Left kidney (tissue), 2 donors: ENCODE data around the gene ITGA1. TPM values are rescaled to one million over a fixed set of nuclear protein-coding genes. Genes with fewer than 3 reads are reported as not detected.
"Not testable (repeated sequence)": the region's sequence is repeated elsewhere in the genome, so short reads cannot be mapped to it uniquely, and the experiment has no call there.

Experiments
- DNase-seq: peaks from one replicate; pipeline ENCODE4 v3.0.0-alpha.2; 2013
- polyA plus RNA-seq: library from polyadenylated mRNA; unstranded; fragments of 120-200 nt; gene quantifications from one replicate; pipeline ENCODE4 v1.2.1, GENCODE V29; 2013; ENCODE audit not compliant: insufficient read length

ITGA1 gene
- polyA plus RNA-seq, 1 donor, result 60.0 TPM

- DNase-seq, result no peak
These were observed 12.9 kb downstream of the ITGA1 start for GRCh38 chr5:52800394-52801213.

- DNase-seq, result no peak
These were observed 13.6 kb downstream of the ITGA1 start for GRCh38 chr5:52801329-52801728.

GRCh38 chr5:52802272-52802973 is 14.7 kb downstream of the ITGA1 start:
- DNase-seq, result no peak

- no peak for DNase-seq
These were observed 15.2 kb downstream of the ITGA1 start for GRCh38 chr5:52802974-52803336.

DNA sequence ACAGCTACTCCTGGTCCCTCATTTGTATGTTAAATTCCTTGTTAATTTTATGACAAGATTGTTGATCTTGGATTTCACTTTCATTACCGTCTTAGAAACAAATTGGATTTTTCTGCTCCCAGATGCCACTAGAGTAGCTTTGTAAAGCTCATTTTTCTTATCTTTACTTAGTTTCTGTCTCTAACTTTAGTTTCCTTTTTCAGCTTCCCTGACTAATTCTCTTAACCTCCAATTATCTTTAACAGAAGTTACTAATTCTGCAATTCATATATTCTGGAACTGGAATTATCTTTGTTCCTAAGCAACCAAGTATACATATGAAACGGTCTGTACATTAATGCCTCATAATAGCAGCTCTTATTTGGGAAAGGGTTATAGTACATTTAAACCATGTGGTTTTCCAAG is 16.7 kb downstream of the ITGA1 start:
- no peak for DNase-seq

- no peak for DNase-seq
These were observed 17.3 kb downstream of the ITGA1 start for GRCh38 chr5:52804981-52805380.

- no peak for DNase-seq
These were observed 17.9 kb downstream of the ITGA1 start for GRCh38 chr5:52805615-52806014.

DNA sequence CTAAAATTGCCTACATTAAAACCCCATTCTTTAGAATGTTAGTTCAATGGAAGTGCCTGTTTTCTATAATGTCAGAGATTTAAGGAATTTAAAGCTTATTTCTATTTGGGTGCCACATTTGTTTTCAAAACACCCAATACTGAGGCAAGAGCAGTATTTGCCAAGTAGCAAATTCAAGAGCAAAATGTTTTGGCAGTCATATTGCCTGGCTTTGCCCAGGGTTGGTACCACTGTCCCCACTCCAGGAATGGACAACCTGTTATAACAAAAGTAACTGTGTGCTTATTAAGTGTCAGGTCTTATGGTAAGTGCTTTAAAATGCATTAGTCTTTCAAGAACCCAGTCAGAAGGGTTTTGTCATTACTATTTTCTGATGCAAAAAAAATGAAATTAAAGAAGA is 19.3 kb downstream of the ITGA1 start:
- no peak for DNase-seq

- no peak for DNase-seq
These were observed 20.0 kb downstream of the ITGA1 start for GRCh38 chr5:52807723-52808122.

DNA sequence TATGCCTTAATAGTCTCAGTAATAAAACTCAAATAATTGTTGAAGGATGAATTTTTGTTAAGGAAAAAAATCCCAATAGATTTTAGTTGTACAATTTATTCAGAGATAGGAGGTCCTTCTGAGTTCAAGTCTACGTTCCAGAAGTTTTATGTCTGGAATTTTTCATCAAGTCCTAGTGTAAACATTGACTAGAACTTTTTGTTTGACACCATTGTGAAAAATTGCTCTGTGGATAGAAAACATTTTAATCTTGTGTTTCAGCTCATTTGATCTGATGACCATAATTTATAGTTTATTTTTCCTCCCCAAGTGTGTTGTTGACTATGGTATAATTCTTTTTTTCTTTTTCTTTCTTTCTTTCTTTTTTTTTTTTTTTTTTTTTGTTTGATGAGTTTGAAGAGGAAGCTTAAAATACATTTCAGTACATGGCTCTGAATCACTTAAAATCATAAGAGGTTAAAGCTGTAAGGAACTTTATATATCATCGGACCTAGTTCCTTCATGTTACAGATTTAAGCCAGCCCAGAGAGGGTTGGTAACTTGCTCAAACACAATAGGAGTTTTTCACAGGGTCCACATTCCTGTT is 20.7 kb downstream of the ITGA1 start:
- no peak for DNase-seq

DNA sequence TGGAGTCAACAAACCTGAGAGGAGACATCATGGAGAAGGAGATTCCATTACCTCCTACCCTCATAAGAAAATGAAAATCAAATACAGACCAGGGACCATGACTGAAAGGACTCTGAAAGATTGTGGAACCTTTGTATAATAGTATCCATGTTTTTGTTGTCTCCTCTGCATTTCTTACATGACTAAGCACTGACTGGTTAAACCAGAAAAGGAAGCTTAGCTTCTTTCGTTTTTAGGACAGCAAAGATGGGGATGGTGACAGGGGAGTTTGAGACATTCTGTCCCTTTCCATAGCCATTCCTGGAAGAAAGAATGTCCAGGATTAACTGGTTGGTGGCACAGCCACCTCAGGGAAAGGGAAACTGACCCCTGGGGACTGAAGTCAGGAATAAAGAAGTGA is 22.2 kb downstream of the ITGA1 start:
- no peak for DNase-seq

GRCh38 chr5:52810426-52810825 is 22.7 kb downstream of the ITGA1 start:
- no peak for DNase-seq

DNA sequence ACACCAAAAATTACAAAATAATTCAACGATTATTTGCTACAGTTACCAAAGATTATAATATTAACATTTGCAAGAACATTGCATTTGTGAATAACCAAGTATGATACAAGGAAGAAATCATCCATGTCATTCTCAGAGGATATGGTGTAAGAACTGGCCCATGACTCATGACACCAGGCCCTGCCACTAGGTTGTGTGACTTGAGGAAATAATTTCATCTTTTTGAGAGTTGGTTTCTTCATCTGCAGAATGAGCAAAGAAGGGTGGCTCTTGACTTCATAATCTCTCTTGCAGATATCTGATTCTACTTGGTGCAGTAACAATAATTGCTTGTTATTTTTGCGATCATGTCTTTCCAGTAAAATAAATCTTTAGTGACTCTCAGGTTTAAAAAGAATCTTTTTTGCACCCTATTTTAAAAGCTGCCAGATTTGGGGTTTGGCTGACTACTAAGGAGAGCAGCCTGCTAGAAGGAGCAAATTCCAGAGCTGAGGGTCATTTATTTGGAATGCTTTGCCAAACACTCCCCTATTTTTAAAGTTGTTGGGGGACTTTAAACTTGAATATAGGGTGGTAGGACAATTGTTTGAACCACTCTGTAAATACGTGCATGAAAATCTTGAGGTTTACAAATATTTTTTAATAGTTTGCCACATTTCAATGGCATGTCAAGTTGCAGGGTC is 23.5 kb downstream of the ITGA1 start:
- no peak for DNase-seq

- no peak for DNase-seq
These were observed 26.8 kb downstream of the ITGA1 start for GRCh38 chr5:52814352-52815148.

DNA sequence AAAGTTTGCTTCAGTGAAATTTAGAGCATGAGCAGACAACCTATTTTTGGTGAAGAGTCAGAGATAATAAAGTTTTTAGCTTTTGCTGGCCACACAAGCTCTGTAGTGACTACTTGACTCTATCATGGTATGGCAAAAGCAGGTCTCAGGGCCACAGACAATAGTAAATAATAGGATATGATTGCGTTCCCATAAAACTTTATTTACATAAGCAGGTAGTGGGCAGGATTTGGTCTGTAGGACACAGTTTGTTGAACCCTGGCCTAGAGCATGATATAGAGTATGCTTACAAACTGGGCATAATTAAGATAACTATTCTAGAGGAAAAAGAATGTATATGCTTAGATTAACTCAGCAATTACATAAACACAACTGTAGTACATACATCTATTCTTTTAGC is 30.1 kb downstream of the ITGA1 start:
- DNase-seq, result no peak

DNA sequence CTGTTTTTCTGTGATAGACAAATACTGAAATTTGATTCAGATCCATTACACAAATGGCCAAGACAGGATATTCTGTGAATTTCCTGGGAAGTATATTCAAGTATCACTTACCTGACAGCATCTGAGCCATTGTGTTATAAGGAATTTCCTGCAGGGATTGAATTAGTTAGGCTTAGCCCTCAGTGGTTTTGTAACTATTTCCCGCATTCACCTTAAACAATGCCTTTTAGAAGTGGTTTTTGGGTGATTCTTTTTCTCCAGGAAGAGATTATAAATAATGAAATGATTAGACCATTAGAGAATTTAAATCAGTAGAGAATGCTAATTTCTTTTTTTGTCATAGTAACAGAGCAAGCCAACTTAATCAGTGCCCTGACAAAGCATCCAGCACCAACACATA is 30.6 kb downstream of the ITGA1 start:
- DNase-seq, result no peak

DNA sequence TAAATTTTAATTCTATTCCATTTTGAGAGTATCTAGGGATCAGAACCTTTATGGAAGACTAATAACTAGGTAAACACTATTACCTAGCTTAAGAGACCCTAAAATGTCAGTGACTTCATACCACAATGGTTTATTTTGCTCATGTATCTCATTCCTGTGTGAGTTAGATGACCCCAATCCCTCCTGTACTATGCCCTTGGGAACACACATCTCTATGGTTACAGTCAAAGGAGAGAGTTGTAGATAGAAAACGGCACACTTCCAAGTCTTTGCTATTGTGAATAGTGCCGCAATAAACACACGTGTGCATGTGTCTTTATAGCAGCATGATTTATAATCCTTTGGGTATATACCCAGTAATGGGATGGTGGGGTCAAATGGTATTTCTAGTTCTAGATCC is 31.1 kb downstream of the ITGA1 start:
- DNase-seq, result not testable (repeated sequence)

- DNase-seq, result no peak
These were observed 34.2 kb downstream of the ITGA1 start for GRCh38 chr5:52821901-52822300.

GRCh38 chr5:52822437-52822836 is 34.7 kb downstream of the ITGA1 start:
- DNase-seq, result no peak

DNA sequence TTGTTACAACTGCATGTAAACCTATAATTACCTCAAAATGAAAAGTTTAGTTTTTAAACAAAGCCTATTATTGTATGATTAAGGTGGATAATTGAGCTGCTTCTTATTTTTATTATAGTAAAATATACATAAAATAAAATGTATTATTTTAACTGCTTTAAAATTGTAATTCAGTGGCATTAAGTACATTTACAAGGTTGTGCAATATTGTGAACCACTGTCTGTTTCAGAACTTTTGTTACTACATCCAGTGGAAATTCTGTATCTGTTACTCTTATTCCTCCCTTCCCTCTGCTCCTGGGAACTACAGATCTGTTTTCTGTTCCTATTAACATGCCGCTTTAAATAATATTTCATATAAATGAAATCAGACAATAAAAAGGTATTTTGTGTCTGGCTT is 37.1 kb downstream of the ITGA1 start:
- DNase-seq, result no peak

DNA sequence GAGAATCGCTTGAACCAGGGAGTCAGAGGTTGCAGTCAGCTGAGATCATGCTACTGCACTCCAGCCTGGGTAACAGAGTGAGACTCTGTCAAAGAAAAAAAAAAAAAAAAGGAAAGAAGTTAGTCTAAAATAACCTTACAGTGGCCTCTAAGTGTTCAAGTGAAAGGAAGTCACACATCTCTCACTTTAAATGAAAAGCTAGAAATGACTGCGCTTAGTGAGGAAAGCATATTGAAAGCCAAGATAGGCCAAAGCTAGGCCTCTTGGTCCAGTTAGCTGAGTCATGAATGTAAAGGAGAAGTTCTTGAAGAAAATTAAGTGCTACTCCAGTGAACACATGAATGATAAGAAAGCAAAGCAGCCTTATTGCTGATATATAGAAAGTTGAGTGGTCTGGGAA is 38.1 kb downstream of the ITGA1 start:
- no peak for DNase-seq

DNA sequence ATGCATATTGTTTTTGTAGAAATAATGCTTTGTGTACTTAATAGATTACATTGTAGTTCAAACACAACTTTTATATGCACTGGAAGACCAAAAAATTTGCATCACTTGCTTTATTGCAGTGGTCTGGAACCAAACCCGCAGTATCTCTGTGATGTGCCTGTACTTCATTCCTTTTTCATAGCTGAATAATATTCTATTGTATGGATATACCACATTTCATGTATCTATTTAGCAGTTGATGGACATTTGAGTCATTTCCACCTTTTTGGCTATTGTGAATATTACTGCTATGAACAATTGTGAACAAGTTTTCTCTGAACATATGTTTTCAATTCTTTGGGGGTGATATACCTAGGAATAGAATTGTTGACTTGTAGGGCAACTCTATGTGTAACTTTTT is 40.1 kb downstream of the ITGA1 start:
- DNase-seq, result no peak
